IMR-90 (cell line): ENCODE results near the gene MAST1. TPM values are rescaled to one million over a fixed set of nuclear protein-coding genes. Genes with fewer than 3 reads are reported as not detected.
"Not testable (repeated sequence)": the region's sequence is repeated elsewhere in the genome, so short reads cannot be mapped to it uniquely, and the experiment has no call there.

Experiments
- ATAC-seq: fragments of 200-7000 bp; cut with Tn5 transposase; 2 replicates; pipeline ENCODE4 v1.9.1; 2020; ENCODE audit warnings: low read depth, mild to moderate bottlenecking, moderate library complexity
- BruUV-seq: library from RNA; stranded (reverse); fragments of 400-500 nt; replicated peaks from 2 replicates; lab custom pipeline; 2021; lab: Mats Ljungman, UMichigan
- CTCF ChIA-PET: fragments of 300-600 bp; formaldehyde crosslinking; extraction: SDS; loops from one replicate; lab custom pipeline; 2021; ENCODE audit warnings: antibody characterized with exemption; lab: Yijun Ruan, JAX
- POLR2A ChIA-PET: fragments of 300-600 bp; sonication (Branson Sonifier 250); formaldehyde crosslinking; loops from one replicate; lab custom pipeline; 2022; ENCODE audit warnings: antibody characterized with exemption; ENCODE audit not compliant: unreplicated experiment; lab: Charles Lee
- DNase-seq: peaks from one replicate; pipeline ENCODE4 v3.0.0; 2013
- H2AFZ ChIP-seq: replicated peaks from 2 replicates; pipeline ENCODE3; 2013; ENCODE audit warnings: low read length, mild to moderate bottlenecking; ENCODE audit not compliant: poor library complexity
- H2AK5ac ChIP-seq: 2 replicates; pipeline ENCODE4 v1.6.1; 2013; ENCODE audit warnings: low read depth, low read length, inconsistent platforms
- H2AK9ac ChIP-seq: replicated peaks from 2 replicates; pipeline ENCODE3; 2013; ENCODE audit warnings: mild to moderate bottlenecking, low read depth, low read length, moderate library complexity; ENCODE audit not compliant: poor library complexity
- H2BK120ac ChIP-seq: 2 replicates; pipeline ENCODE4 v1.6.1; 2013; ENCODE audit warnings: low read depth, low read length, inconsistent platforms
- H2BK15ac ChIP-seq: 3 replicates; pipeline ENCODE4 v1.6.1; 2013; ENCODE audit warnings: low read depth, low read length, inconsistent platforms
- H2BK20ac ChIP-seq: 2 replicates; pipeline ENCODE4 v1.6.1; 2013; ENCODE audit warnings: low read depth, mild to moderate bottlenecking, inconsistent platforms, low read length, moderate library complexity
- H2BK5ac ChIP-seq: 2 replicates; pipeline ENCODE4 v1.6.1; 2013; ENCODE audit warnings: mild to moderate bottlenecking, low read depth, low read length, inconsistent platforms; ENCODE audit not compliant: poor library complexity, severe bottlenecking
- H3K14ac ChIP-seq: replicated peaks from 2 replicates; pipeline ENCODE4 v1.6.1; 2013; ENCODE audit warnings: low read depth, low read length, inconsistent platforms
- H3K18ac ChIP-seq: 2 replicates; pipeline ENCODE4 v1.6.1; 2013; ENCODE audit warnings: low read depth, low read length, control low read depth
- H3K23ac ChIP-seq: 2 replicates; pipeline ENCODE4 v1.6.1; 2013; ENCODE audit warnings: low read depth, low read length, inconsistent platforms
- H3K27ac ChIP-seq: 2 replicates; pipeline ENCODE4 v1.5.1; 2013; ENCODE audit warnings: mild to moderate bottlenecking, control low read depth, low read length; ENCODE audit not compliant: insufficient read depth
- H3K27me3 ChIP-seq: 2 replicates; pipeline ENCODE4 v1.6.1; 2013; ENCODE audit warnings: low read length; ENCODE audit not compliant: control insufficient read depth, insufficient read depth
- H3K36me3 ChIP-seq: 2 replicates; pipeline ENCODE4 v1.6.1; 2013; ENCODE audit warnings: low read length, mixed read lengths; ENCODE audit not compliant: control insufficient read depth, insufficient read depth
- H3K4ac ChIP-seq: 2 replicates; pipeline ENCODE4 v1.6.1; 2013; ENCODE audit warnings: low read depth, low read length, inconsistent platforms
- H3K4me1 ChIP-seq: 2 replicates; pipeline ENCODE4 v1.6.1; 2013; ENCODE audit warnings: low read length, mixed read lengths; ENCODE audit not compliant: control insufficient read depth, insufficient read depth
- H3K4me2 ChIP-seq: 2 replicates; pipeline ENCODE4 v1.6.1; 2013; ENCODE audit warnings: low read depth, mild to moderate bottlenecking, control low read depth, low read length, moderate library complexity
- H3K4me3 ChIP-seq: 2 replicates; pipeline ENCODE4 v1.5.1; 2013; ENCODE audit warnings: low read depth, mild to moderate bottlenecking, control low read depth, low read length, moderate library complexity; ENCODE audit not compliant: insufficient read depth
- H3K56ac ChIP-seq: 2 replicates; pipeline ENCODE4 v1.6.1; 2013; ENCODE audit warnings: low read length, inconsistent platforms; ENCODE audit not compliant: insufficient read depth; ENCODE audit errors: extremely low read depth
- H3K79me1 ChIP-seq, 2 experiments: 2 replicates each; pipeline ENCODE4 v1.6.1; 2013; ENCODE audit warnings: low read length in 2 of 2, inconsistent platforms in 1 of 2, low read depth in 1 of 2
- H3K9ac ChIP-seq: 2 replicates; pipeline ENCODE4 v1.6.1; 2013; ENCODE audit warnings: low read depth, low read length, control low read depth
- H3K9me1 ChIP-seq: 2 replicates; pipeline ENCODE4 v1.6.1; 2013; ENCODE audit warnings: low read length, inconsistent platforms; ENCODE audit not compliant: insufficient read depth
- H3K9me3 ChIP-seq: 2 replicates; pipeline ENCODE4 v1.6.1; 2013; ENCODE audit warnings: low read length; ENCODE audit not compliant: control insufficient read depth, insufficient read depth
- H4K20me1 ChIP-seq: 2 replicates; pipeline ENCODE4 v1.6.1; 2013; ENCODE audit warnings: low read length, inconsistent platforms; ENCODE audit not compliant: insufficient read depth
- H4K5ac ChIP-seq: 2 replicates; pipeline ENCODE4 v1.6.1; 2013; ENCODE audit warnings: mild to moderate bottlenecking, low read depth, low read length, control low read depth
- H4K8ac ChIP-seq, 2 experiments: 2 replicates each; pipeline ENCODE4 v1.6.1; 2013; ENCODE audit warnings: low read depth in 2 of 2, low read length in 2 of 2, control low read depth in 1 of 2, inconsistent platforms in 1 of 2
- H4K91ac ChIP-seq: 2 replicates; pipeline ENCODE4 v1.6.1; 2013; ENCODE audit warnings: low read depth, low read length, inconsistent platforms; ENCODE audit not compliant: insufficient read depth
- WGBS, 2 experiments: methylation state at CpG; one replicate each; pipeline versions ENCODE4 v1.1.5 to v1.1.7; 2013; ENCODE audit warnings: missing lambda C conversion rate in 2 of 2; ENCODE audit not compliant: insufficient read length in 1 of 2; ENCODE audit errors: extremely low coverage in 2 of 2; 5-methylcytosine and 5-hydroxymethylcytosine counted together
- dilution Hi-C: fragments of 300-500 bp; cut with HindIII; formaldehyde crosslinking; loops from one replicate; pipeline ENCODE4 v1.14.3; 2018; ENCODE audit warnings: low sequenced_read_pairs; ENCODE audit not compliant: unreplicated experiment
- in situ Hi-C: fragments of 300-500 bp; cut with MboI; formaldehyde crosslinking; loops from 3 replicates; pipeline ENCODE4 v1.14.3; 2019; ENCODE audit warnings: low sequenced_read_pairs, inconsistent platforms, mixed read lengths
- intact Hi-C: fragments of 100-400 bp; cut with micrococcal nuclease; formaldehyde crosslinking; loops from 2 replicates; pipeline ENCODE4 v1.10.0; 2022
- polyA plus RNA-seq, 3 experiments: library from polyadenylated mRNA; depleted of rRNA; stranded (reverse); fragments of >200 nt; gene quantifications; 2 replicates each; pipeline ENCODE4 v1.2.3, GENCODE V29; 2012; ENCODE audit warnings: low replicate concordance in 1 of 3
- total RNA-seq: library from RNA; depleted of rRNA; stranded (reverse); fragments of >200 nt; gene quantifications from 2 replicates; pipeline ENCODE4 v1.2.3, GENCODE V29; 2012

MAST1 gene
- total and polyA plus RNA-seq, 2 of the 4 experiments (the other 2 are of a cell fraction) = 0.56 to 1.1 TPM

DNA sequence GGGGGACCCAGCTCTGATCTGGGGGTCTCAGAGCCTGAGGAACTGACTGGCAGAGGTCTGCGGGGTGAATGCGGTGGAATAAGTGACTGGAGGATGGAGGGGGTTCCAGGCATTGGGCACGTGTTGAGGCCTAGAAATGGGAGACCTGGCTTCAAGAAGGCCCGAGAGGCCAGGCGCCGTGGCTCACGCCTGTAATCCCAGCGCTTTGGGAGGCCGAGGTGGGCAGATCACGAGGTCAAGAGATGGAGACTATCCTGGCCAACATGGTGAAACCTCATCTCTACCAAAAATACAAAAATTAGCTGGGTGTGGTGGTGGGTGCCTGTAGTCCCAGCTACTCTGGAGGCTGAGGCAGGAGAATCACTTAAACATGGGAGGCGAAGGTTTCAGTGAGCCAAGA lies 20.5 kb upstream of the MAST1 start:
- in situ Hi-C loops = not testable (repeated sequence)

More for the DNA sequence above, 20.5 kb upstream of the MAST1 start:
- H2AK5ac ChIP-seq, H3K9me1 ChIP-seq, H3K18ac ChIP-seq, H3K4me3 ChIP-seq, H3K79me1 ChIP-seq, BruUV-seq, H4K8ac ChIP-seq, H3K4me1 ChIP-seq, ATAC-seq, H3K4me2 ChIP-seq, H2BK15ac ChIP-seq, H3K23ac ChIP-seq, H3K4ac ChIP-seq, H4K91ac ChIP-seq, H3K56ac ChIP-seq, H3K9ac ChIP-seq, H3K9me3 ChIP-seq, DNase-seq, H2AFZ ChIP-seq, H3K27me3 ChIP-seq, POLR2A ChIA-PET, H3K27ac ChIP-seq, H4K20me1 ChIP-seq, H3K36me3 ChIP-seq, intact Hi-C loops, H2BK5ac ChIP-seq, H2BK20ac ChIP-seq, H3K14ac ChIP-seq, H2AK9ac ChIP-seq, H2BK120ac ChIP-seq, H4K5ac ChIP-seq, dilution Hi-C loops: not testable (repeated sequence)
- WGBS, 2 experiments = 100% methylated on average over 1 of the region's 11 CpGs; no CpG with 5 or more reads in 1 of the 2 experiments
- CTCF ChIA-PET = interaction anchor here (1.6 kb wide), 1 partner anchor 29 kb away, joined by 4 read pairs; no protein-coding TSS in a partner anchor
